ENCODE data around the gene LRRC38.
"Not testable (repeated sequence)": the region's sequence is repeated elsewhere in the genome, so short reads cannot be mapped to it uniquely, and the experiment has no call there.

LRRC38 gene

GRCh38 chr1:13456904-13457532 lies 56.8 kb downstream of the LRRC38 start:
- no peak for DNase-seq

- no peak for DNase-seq
Measured at GRCh38 chr1:13451399-13451965, 62.3 kb downstream of the LRRC38 start.

- no peak for DNase-seq
Measured at GRCh38 chr1:13450204-13450603, 63.6 kb downstream of the LRRC38 start.

GRCh38 chr1:13443335-13443979 lies 70.3 kb downstream of the LRRC38 start:
- DNase-seq: no peak

- DNase-seq: not testable (repeated sequence)
Measured at GRCh38 chr1:13439104-13439783, 74.6 kb downstream of the LRRC38 start.

- no peak for DNase-seq
Measured at GRCh38 chr1:13435458-13435857, 78.3 kb downstream of the LRRC38 start.

- not testable (repeated sequence) for DNase-seq
Measured at GRCh38 chr1:13433694-13434358, 80.0 kb downstream of the LRRC38 start.

- no peak for DNase-seq
Measured at GRCh38 chr1:13432251-13432650, 81.6 kb downstream of the LRRC38 start.

GRCh38 chr1:13430495-13430894 lies 83.3 kb downstream of the LRRC38 start:
- DNase-seq: no peak

All from NCI-H1105 (cell line).